Activated CD8-positive, alpha-beta memory T cell treated with anti-CD3 and anti-CD28 coated beads for 48 hours (primary cell): Measurements from ENCODE around the gene SLC7A1.

ENCODE experiments used
- DNase-seq, 3 experiments: peaks; one replicate each; pipeline ENCODE4 v3.0.0-alpha.2; 2020; ENCODE audit warnings: low read depth in 2 of 3, low spot score in 2 of 3

The SLC7A1 gene

DNA sequence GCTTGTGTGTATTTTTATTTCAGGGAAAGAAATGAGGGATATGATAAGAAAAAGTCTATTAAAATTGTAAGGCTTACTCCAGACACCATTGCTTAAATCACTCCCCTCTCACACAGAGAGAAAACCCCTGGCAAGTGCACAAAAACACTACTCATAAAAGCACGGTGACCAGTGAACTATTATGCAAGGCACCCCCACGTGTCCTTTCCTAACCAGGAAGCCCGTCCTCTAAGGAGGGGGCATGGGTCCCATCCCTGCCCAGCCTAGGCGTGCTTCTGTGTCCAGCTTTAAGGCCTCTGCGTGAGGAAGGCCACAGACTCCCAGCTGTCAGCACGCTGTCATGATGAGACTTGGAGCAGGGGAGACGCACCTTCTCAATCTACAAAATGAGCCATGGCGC, 83.5 kb downstream of the SLC7A1 start:
- no peak for DNase-seq

DNA sequence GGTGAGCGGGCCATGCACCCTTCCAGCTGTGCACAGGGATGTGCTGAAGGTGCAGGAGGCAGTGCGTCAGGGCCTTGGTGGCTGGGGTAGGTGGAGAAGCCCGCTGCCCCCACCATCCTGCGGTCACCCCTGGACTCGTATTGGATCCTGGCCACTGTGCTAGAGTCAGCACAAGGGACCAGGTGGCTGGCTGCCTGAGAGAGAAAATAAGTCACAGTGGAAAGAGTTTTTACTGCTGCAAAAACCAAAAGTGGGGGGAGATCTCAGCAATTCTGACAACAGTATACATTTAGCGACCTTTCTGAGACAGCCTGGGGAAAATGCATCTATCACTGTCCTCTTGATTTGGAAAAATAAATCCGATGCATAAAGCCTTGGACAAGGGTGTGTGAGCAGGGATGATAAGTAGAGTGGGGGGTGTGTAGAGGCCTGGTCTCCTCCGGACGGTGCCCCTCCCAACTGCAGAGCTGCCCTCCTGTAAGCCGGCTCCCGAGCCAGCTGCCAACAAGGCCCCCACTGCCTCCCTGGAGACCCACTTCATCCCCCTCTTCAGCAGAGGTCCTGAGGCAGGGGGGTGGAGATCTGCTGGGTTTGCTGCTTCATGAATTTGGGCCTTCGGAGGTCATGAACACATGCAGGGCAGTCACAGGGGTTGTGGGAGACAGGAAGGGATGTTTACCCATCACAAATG, 84.2 kb downstream of the SLC7A1 start:
- DNase-seq = no peak

DNA sequence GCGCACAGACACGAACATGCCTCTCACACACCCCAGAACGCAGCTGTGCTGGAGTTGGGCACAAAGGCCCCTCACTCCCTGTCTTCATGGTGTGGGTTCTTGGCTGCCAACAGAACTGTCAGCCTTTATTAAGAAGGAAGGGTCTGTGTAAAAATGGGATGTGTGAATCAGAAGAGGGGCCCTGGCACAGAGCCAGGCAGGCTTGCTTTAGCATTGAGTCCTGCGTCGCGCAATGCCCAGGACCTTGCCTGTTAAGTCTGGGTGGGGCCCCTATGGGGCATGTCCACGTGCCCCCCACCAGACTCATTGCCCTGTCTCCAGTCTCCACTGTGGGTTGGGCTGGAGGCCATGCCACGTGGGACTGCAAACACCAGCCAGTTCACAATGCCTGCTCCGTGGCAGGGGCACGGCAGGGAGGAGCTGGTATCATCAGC, 84.8 kb downstream of the SLC7A1 start:
- DNase-seq = no peak

- DNase-seq = no peak
Measured at GRCh38 chr13:29509999-29510589, 85.4 kb downstream of the SLC7A1 start.

- DNase-seq = no peak
Measured at GRCh38 chr13:29508876-29509252, 86.6 kb downstream of the SLC7A1 start.

GRCh38 chr13:29508130-29508875, 87.2 kb downstream of the SLC7A1 start:
- DNase-seq = peak; percentile 40 to 64 (median 52)

GRCh38 chr13:29507356-29507755, 88.1 kb downstream of the SLC7A1 start:
- DNase-seq = no peak

GRCh38 chr13:29505950-29506349, 89.5 kb downstream of the SLC7A1 start:
- no peak for DNase-seq

DNA sequence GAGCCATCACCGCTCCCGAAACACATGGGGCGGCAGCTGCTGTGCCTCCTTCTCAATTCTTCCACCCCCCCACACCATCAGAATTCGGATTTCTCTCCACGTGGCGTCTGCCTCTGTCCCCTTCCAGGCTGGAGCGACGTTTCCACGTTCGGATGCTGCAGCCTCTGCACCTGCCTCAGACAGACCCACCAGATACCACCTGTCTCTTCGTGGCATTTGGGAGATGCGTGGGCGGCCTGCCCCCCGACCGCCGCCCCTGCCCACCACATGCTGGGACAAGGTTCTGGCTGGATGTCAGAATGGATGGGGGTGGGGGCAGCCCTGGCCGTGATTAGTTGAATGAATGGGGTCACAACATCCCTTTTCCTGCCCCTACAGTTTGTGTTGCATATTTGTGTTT, 90.0 kb downstream of the SLC7A1 start:
- DNase-seq = no peak

DNA sequence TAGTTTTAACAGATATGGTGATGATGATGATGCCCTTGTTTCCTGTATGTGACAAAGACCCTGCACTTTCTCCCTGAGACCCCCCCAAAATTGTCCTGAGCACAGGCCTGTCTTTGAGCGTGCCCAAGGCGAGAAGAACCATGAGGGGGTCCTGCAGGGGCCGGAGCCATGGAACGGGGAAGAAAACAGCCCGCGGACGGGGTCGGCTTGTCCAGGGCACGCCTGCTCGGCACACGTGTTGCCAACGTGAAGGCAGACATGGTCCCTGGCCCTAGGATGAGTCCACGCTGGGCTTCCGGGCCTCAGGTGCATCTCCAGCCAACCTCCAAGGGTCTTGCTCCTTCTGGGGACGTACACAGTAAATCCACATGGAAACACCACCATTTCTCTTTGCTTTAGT, 90.8 kb downstream of the SLC7A1 start:
- no peak for DNase-seq

DNA sequence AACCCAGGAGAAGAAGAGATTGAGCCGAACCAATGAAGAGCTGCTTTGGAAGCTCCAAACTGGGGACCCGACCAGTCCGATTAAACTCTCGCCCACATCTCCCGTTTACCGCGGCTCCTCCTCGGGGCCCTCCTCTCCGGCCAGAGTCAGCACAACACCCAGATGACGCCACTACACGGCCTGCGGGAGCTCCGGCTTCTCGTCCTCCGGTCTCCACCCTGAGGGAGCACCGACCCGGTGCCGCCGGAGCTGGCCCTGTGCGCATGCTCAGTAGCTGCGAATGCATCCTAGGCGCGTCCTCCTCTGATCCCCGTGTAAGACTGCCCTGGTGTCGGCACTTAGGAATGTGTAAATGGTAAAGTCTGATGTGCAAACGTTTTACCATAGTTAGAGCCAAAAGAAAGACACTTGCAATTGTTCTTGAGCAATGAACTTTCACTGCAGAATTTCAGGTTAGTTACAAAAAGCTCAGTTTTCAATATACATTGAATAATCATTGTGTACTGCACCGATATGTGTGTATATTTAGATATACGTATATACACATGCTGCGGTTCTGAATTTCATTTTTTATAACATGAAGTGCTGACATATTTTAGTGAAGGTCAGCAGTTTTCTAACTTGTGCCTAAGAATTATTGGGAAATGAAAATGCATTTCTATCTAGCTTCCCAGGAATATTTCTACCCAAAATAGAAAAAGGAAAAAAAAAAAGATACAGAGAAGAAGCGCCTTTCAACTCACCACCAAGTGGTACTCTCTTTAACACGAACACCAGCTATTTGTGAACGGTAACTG, 92.2 kb downstream of the SLC7A1 start:
- no peak for DNase-seq

- no peak for DNase-seq
Measured at GRCh38 chr13:29502391-29503008, 93.0 kb downstream of the SLC7A1 start.

DNA sequence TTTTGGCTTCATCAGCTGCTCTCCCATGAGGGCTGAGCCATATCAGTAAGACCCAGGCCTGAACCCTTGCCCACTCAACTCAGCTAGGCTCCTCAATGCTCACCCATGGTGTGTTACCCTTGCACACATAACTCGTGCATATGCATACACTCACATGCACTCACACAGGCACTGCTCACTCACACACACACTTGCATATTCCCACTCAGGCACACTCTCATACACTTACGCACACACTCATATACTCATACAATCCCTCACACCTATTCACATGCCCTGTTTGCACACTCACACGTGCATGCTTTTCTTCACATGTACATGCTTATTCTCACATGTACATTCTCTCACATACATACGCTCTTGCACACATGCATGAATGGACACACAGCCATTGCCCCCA, 93.8 kb downstream of the SLC7A1 start:
- no peak for DNase-seq

DNA sequence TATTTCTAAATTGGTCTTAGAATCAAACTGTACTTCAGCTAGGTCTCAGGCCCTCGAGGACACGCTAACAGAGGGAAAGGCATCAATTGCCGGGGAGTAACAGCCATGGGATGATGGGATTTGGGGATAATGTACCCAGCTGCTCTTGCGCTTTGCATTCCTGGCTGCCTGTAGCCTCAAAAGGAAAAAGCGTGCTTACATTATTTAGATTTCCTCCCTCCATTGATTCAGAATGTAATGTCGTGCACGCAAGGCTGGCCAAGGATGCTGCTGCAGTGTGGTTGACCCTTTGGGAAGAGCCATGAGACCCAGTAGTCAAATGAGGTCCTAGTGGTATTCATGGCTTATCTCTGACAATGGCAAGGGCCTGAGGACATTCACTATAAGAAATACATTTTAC, 95.1 kb downstream of the SLC7A1 start:
- DNase-seq = no peak

DNA sequence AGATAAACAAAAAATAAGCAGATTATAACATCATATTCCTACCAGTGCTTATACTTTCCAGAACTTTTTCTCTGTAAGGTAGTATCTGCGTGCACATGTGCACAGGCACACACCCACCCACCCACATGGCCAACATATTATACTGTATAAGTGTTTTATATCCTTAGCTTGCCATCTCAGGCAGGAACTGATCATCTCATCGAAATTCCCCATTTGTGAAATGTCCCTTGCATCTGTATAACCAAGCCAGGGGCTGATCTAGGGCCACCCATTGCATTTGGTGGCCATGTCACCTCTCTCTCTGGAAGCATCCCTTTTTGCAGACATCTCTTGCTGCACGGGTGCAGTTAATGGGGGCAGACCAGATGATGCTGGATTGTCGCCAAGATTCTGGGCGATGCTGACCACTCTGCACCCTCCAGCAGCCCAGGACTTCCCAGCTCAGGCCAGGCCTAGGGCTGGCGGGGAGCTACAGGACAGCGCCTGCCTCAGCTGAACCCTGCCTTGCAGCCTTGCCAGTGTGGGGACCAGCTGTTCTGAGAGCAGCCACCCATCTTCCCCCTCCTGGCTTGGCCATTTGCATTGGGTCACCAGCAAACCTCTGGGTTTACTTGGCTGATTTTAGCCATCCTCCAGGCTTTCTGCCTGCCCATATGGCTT, 95.9 kb downstream of the SLC7A1 start:
- no peak for DNase-seq

DNA sequence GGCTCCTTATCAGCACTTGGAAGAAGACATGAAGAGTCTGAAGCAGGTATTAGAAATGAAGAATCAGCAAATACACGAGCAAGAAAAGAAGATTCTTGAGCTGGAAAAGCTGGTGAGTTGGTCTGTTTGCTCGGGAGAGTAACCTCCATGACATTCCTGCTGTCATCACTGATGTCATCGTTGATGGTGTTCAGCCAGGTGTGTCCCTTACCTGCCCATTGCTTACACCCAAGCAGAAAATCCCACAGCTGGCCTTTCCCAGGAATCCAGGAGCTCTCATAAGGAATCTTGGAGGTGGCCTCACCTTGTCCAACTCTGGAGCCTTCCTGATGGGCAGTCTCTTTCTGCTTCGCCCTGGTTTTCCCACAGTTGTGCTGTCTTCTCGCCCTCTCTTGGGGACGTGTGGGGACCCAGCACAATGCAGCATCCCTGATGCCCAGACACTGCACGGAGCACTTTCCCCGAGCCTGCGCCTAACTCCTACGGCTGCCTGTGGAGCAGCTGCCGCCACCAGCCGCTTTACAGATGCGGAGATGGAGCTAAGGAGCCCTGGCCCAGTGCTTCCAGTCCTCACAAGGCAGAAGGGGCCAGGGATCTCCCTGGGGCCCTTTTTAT, 97.0 kb downstream of the SLC7A1 start:
- DNase-seq = no peak

- DNase-seq = no peak
Measured at GRCh38 chr13:29497137-29497654, 98.3 kb downstream of the SLC7A1 start.

DNA sequence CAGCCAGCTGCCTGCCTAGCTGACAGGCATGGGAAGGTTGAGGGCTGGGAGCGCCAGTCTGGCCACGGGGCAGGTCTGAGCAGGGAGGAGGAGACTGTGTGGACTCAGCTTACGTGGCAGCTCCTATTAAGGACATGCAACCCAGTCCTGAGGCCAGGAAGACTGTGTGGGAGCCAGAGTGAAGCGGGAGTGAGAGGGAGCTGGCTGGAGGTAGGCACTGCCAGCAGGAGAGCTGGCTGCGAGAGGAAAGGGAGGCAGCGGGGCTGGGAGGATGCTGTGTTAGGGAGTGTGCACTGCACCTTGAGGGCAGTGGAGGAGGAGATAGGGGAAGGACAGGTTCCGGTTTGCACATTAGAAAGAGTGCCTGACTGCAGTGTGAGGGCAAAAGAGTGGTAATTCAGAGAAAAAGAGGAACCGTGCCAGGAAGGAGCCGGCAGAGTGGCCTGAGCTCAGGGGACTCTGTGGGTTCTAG, 99.2 kb downstream of the SLC7A1 start:
- DNase-seq = no peak

GRCh38 chr13:29494520-29494919, 101.0 kb downstream of the SLC7A1 start:
- DNase-seq = no peak

DNA sequence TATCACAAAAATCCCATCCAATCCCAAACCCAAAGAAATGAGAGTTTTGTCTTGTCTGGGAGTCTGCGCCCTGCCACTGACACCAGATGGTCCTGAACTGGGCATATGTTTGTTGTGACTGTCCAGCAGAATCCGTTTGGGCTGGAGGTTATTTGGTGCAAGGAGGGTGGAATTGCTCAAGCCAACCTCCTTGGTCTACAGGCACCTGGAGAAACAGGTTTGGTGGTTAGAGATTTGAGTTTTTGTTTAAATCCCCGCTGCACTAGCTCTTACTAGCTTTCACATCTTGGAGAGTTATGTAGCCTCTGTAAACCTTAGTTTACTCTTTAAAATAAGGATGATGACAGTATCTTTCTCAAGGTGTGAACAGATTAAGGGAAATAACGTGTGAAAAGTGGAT, 101.7 kb downstream of the SLC7A1 start:
- no peak for DNase-seq
